Hepatocyte (in vitro differentiated cells): ENCODE results near the gene RTF1. TPM values are rescaled to one million over a fixed set of nuclear protein-coding genes. Genes with fewer than 3 reads are reported as not detected.

Experiments
- DNase-seq: peaks from one replicate; pipeline ENCODE4 v3.0.0-alpha.2; 2016; ENCODE audit warnings: low spot score
- H2AFZ ChIP-seq: fragments of 200-600 bp; sonication (generic); 2 replicates; pipeline ENCODE4 v1.6.0; 2016; ENCODE audit warnings: antibody characterized with exemption, mild to moderate bottlenecking
- H3K27ac ChIP-seq: fragments of 200-600 bp; sonication (generic); 2 replicates; pipeline ENCODE4 v1.5.1; 2016; ENCODE audit warnings: mild to moderate bottlenecking
- H3K27me3 ChIP-seq: fragments of 200-600 bp; sonication (generic); 2 replicates; pipeline ENCODE4 v1.6.1; 2016
- H3K36me3 ChIP-seq: fragments of 200-600 bp; sonication (generic); replicated peaks from 2 replicates; pipeline ENCODE4 v1.5.1; 2016; ENCODE audit warnings: low read depth; ENCODE audit not compliant: insufficient read depth
- H3K4me1 ChIP-seq: fragments of 200-600 bp; sonication (generic); 2 replicates; pipeline ENCODE4 v1.5.1; 2016; ENCODE audit warnings: mild to moderate bottlenecking, moderate library complexity; ENCODE audit not compliant: insufficient read depth
- H3K4me2 ChIP-seq: fragments of 200-600 bp; sonication (generic); 2 replicates; pipeline ENCODE4 v1.6.0; 2016
- H3K4me3 ChIP-seq: fragments of 200-600 bp; sonication (generic); 2 replicates; pipeline ENCODE4 v1.5.1; 2016; ENCODE audit warnings: mild to moderate bottlenecking
- H3K79me2 ChIP-seq: fragments of 200-600 bp; sonication (generic); 2 replicates; pipeline ENCODE4 v1.6.0; 2017; ENCODE audit warnings: mild to moderate bottlenecking
- H3K9me2 ChIP-seq: fragments of 200-600 bp; sonication (generic); replicated peaks from 2 replicates; pipeline ENCODE4 v1.6.0; 2017; ENCODE audit warnings: mild to moderate bottlenecking; ENCODE audit not compliant: insufficient read depth
- H3K9me3 ChIP-seq: fragments of 200-600 bp; sonication (generic); 2 replicates; pipeline ENCODE4 v1.5.1; 2016; ENCODE audit warnings: low read depth, mild to moderate bottlenecking
- H4K20me1 ChIP-seq: fragments of 200-600 bp; sonication (generic); 2 replicates; pipeline ENCODE4 v1.6.0; 2016; ENCODE audit warnings: mild to moderate bottlenecking; ENCODE audit not compliant: insufficient read depth, poor library complexity, severe bottlenecking
- CTCF ChIP-seq: fragments of 200-600 bp; sonication (generic); IDR thresholded peaks from 2 replicates; pipeline ENCODE4 v1.5.1; 2016; ENCODE audit warnings: antibody characterized with exemption, mild to moderate bottlenecking; ENCODE audit not compliant: poor library complexity
- EZH2 ChIP-seq: fragments of 200-600 bp; sonication (generic); IDR thresholded peaks from 2 replicates; pipeline ENCODE4 v1.6.1; 2016; ENCODE audit warnings: antibody characterized with exemption, mild to moderate bottlenecking, borderline replicate concordance
- EZH2phosphoT487 ChIP-seq: fragments of 200-600 bp; sonication (generic); IDR thresholded peaks from one replicate; pipeline ENCODE4 v1.6.1; 2018; ENCODE audit warnings: antibody characterized with exemption, mild to moderate bottlenecking, low read depth, moderate library complexity; ENCODE audit not compliant: unreplicated experiment, severe bottlenecking
- WGBS: methylation state at CpG from one replicate; pipeline ENCODE4 v1.1.6; 2016; ENCODE audit warnings: low lambda C conversion rate; ENCODE audit errors: missing lambda C conversion rate; 5-methylcytosine and 5-hydroxymethylcytosine counted together
- polyA plus RNA-seq: library from polyadenylated mRNA; unstranded; fragments of >200 nt; fragmentation: Nextera tagmentation; extraction: Ambion mirVana; gene quantifications from 2 replicates; pipeline ENCODE4 v1.2.1, GENCODE V29; 2016
- total RNA-seq: library from RNA; depleted of rRNA; stranded (reverse); fragments of >200 nt; gene quantifications from 2 replicates; pipeline ENCODE4 v1.2.3, GENCODE V29; 2014

Gene RTF1
- total and polyA plus RNA-seq, 2 experiments from 2014 or later, result 34.1 to 73.4 TPM

DNA sequence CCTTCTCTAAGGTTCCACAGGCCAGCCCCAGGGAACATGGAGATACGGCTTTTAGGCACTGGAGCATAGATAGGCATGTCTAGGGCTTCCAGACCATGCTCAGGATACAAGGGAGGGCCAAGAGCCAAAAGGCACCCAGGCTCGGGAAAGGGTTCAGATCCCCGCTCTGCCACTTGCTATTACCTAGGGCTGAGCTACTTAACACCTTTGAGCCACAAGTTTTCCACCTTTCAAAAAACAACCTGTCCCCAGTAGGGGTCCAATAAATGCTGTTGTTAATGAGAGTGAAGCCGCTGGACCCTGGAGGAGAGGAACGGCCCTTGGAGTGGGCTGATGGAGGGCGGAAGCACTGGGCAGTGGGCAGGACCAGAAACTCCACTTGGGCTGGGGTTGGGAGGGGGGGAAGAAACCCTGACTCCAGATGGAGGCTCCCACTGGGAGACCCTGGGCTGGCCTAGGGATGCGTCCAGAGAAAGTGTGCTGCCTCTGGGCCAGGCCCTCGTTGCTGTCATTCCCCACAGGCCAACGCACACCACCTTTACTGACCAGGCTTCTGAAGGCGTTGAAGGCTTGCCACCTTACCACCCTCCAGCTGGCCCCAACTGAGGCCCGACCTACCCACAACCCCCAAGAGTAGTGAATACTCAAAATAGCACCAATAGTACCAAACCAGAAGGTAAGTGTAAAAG lies 68.2 kb downstream of the RTF1 start:
- DNase-seq, result no peak
- peaks cover 32% of the 10 kb centered on the region for H3K4me1 ChIP-seq
- H2AFZ ChIP-seq, result no peak overlapping the region
- TF ChIP-seq CTCF (no peak), EZH2phosphoT487 (no peak), EZH2 (no peak)
- H4K20me1 ChIP-seq, result no peaks in the 10 kb centered on the region
- no peaks in the 10 kb centered on the region for H3K36me3 ChIP-seq
- H3K4me2 ChIP-seq, result no peak overlapping the region
- no peak overlapping the region for H3K27ac ChIP-seq
- H3K4me3 ChIP-seq, result no peak overlapping the region
- WGBS, result 86% methylated on average over 11 of the region's 11 CpGs
- no peaks in the 10 kb centered on the region for H3K27me3 ChIP-seq
- no peaks in the 10 kb centered on the region for H3K9me3 ChIP-seq
- H3K79me2 ChIP-seq, result no peaks in the 10 kb centered on the region
- H3K9me2 ChIP-seq, result no peaks in the 10 kb centered on the region

DNA sequence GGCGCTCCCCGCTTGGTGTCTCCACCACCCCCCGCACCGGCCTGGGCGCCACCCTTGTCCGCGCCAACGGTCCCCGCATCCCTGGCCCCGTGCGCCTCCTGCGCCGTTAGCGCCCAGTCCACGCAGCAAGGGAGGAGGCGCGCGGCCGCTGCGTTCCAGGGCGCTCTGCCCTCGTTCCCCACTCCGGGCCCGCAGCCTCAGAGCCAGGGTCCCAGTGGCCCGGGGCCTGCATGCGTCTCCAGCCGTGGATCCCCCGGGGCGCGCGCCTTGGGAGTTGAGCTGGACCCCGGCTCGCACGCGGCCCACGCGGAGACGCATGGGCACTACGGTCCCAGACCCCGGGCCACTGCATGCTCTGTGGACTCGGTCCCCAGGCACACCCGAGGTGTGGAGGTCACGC lies 69.4 kb downstream of the RTF1 start:
- no peaks in the 10 kb centered on the region for H3K9me2 ChIP-seq
- peaks cover 23% of the 10 kb centered on the region for H3K4me1 ChIP-seq
- H4K20me1 ChIP-seq, result no peaks in the 10 kb centered on the region
- WGBS, result 98% methylated on average over 39 of the region's 43 CpGs
- H3K36me3 ChIP-seq, result no peaks in the 10 kb centered on the region
- H3K4me2 ChIP-seq, result no peak overlapping the region
- H3K27me3 ChIP-seq, result no peaks in the 10 kb centered on the region
- H3K9me3 ChIP-seq, result no peaks in the 10 kb centered on the region
- H2AFZ ChIP-seq, result no peak overlapping the region
- H3K79me2 ChIP-seq, result no peaks in the 10 kb centered on the region
- no peak for DNase-seq
- TF ChIP-seq CTCF (no peak), EZH2phosphoT487 (no peak)
- no peak overlapping the region for H3K4me3 ChIP-seq
- H3K27ac ChIP-seq, result no peak overlapping the region

- no peak for TF ChIP-seq EZH2phosphoT487
- TF ChIP-seq CTCF, result no peak
- no peak for TF ChIP-seq EZH2
- Histone ChIP-seq H3K9me3 (no peaks in the 10 kb centered on the region), H3K4me1 (peaks cover 18% of the 10 kb centered on the region), H3K27me3 (no peaks in the 10 kb centered on the region), H4K20me1 (no peaks in the 10 kb centered on the region), H3K9me2 (no peaks in the 10 kb centered on the region), H3K79me2 (no peaks in the 10 kb centered on the region), H3K36me3 (no peaks in the 10 kb centered on the region), H2AFZ (no peak overlapping the region), H3K4me2 (no peak overlapping the region), H3K4me3 (no peak overlapping the region), H3K27ac (no peak overlapping the region)
- no peak for DNase-seq
- WGBS, result 87% methylated on average over 9 of the region's 9 CpGs
These were observed 70.5 kb downstream of the RTF1 start for GRCh38 chr15:41487381-41487780.
